Renal pelvis (tissue), 12 donors: ENCODE measurements around the gene FBXW5. TPM values are rescaled to one million over a fixed set of nuclear protein-coding genes. Genes with fewer than 3 reads are reported as not detected.

Source experiments
- DNase-seq: peaks from one replicate; pipeline ENCODE4 v3.0.0-alpha.2; 2013
- long read RNA-seq, 16 experiments: transcript quantifications; one replicate each; lab custom pipeline, GENCODE V29; 2026
- polyA plus RNA-seq, 3 donors: library from polyadenylated mRNA; unstranded; fragments of 120-200 nt; gene quantifications; one replicate each; pipeline ENCODE4 v1.2.1, GENCODE V29; 2013; ENCODE audit not compliant: insufficient read length in 3 of 3

FBXW5 gene
- 10 to 100 TPM; 48.7 to 65.9 (median 64.8) TPM for polyA plus RNA-seq
- long read RNA-seq, donor 1, transcript FBXW5-201 (9 exons, 2,274 nt) = major isoform, 15 of 36 reads
- long read RNA-seq, donor 1, partial matches to known transcripts = 20 of 36 reads
- long read RNA-seq, donor 1, other reads (novel, unspliced or antisense) = 0 of 36 reads
- long read RNA-seq, donor 2, transcript FBXW5-201 (9 exons, 2,274 nt) = major isoform, 16 of 24 reads
- long read RNA-seq, donor 2, partial matches to known transcripts = 5 of 24 reads
- long read RNA-seq, donor 2, other reads (novel, unspliced or antisense) = 0 of 24 reads
- long read RNA-seq, donor 3, transcript FBXW5-201 (9 exons, 2,274 nt) = major isoform, 8 of 13 reads
- long read RNA-seq, donor 3, partial matches to known transcripts = 5 of 13 reads
- long read RNA-seq, donor 3, other reads (novel, unspliced or antisense) = 0 of 13 reads
- long read RNA-seq, donor 4, transcript FBXW5-201 (9 exons, 2,274 nt) = major isoform, 7 of 14 reads
- long read RNA-seq, donor 4, partial matches to known transcripts = 5 of 14 reads
- long read RNA-seq, donor 4, other reads (novel, unspliced or antisense) = 0 of 14 reads
- long read RNA-seq, donor 5, partial matches to known transcripts = 0 of 7 reads
- long read RNA-seq, donor 5, other reads (novel, unspliced or antisense) = 0 of 7 reads
- long read RNA-seq, donor 6, transcript FBXW5-201 (9 exons, 2,274 nt) = major isoform, 7 of 13 reads
- long read RNA-seq, donor 6, partial matches to known transcripts = 6 of 13 reads
- long read RNA-seq, donor 6, other reads (novel, unspliced or antisense) = 0 of 13 reads
- long read RNA-seq, donor 7, transcript FBXW5-201 (9 exons, 2,274 nt) = major isoform, 16 of 26 reads
- long read RNA-seq, donor 7, partial matches to known transcripts = 7 of 26 reads
- long read RNA-seq, donor 7, other reads (novel, unspliced or antisense) = 0 of 26 reads
- long read RNA-seq, donor 8, partial matches to known transcripts = 0 of 3 reads
- long read RNA-seq, donor 8, other reads (novel, unspliced or antisense) = 0 of 3 reads
- long read RNA-seq, donor 9, transcript FBXW5-201 (9 exons, 2,274 nt) = major isoform, 14 of 32 reads
- long read RNA-seq, donor 9, partial matches to known transcripts = 16 of 32 reads
- long read RNA-seq, donor 9, other reads (novel, unspliced or antisense) = 0 of 32 reads
- long read RNA-seq, donor 10, transcript FBXW5-201 (9 exons, 2,274 nt) = major isoform, 9 of 18 reads
- long read RNA-seq, donor 10, partial matches to known transcripts = 6 of 18 reads
- long read RNA-seq, donor 10, other reads (novel, unspliced or antisense) = 0 of 18 reads
- long read RNA-seq, donor 11, partial matches to known transcripts = 0 of 6 reads
- long read RNA-seq, donor 11, other reads (novel, unspliced or antisense) = 0 of 6 reads
- long read RNA-seq, donor 12, transcript FBXW5-201 (9 exons, 2,274 nt) = major isoform, 26 of 28 reads
- long read RNA-seq, donor 12, partial matches to known transcripts = 0 of 28 reads
- long read RNA-seq, donor 12, other reads (novel, unspliced or antisense) = 0 of 28 reads
- long read RNA-seq, donor 13, transcript FBXW5-201 (9 exons, 2,274 nt) = major isoform, 5 of 5 reads
- long read RNA-seq, donor 13, partial matches to known transcripts = 0 of 5 reads
- long read RNA-seq, donor 13, other reads (novel, unspliced or antisense) = 0 of 5 reads
- long read RNA-seq, donor 14 = 0 reads
- long read RNA-seq, donor 15, transcript FBXW5-201 (9 exons, 2,274 nt) = major isoform, 18 of 53 reads
- long read RNA-seq, donor 15, partial matches to known transcripts = 25 of 53 reads
- long read RNA-seq, donor 15, other reads (novel, unspliced or antisense) = 9 of 53 reads
- long read RNA-seq, donor 16, transcript FBXW5-201 (9 exons, 2,274 nt) = major isoform, 7 of 15 reads
- long read RNA-seq, donor 16, partial matches to known transcripts = 7 of 15 reads
- long read RNA-seq, donor 16, other reads (novel, unspliced or antisense) = 0 of 15 reads

DNA sequence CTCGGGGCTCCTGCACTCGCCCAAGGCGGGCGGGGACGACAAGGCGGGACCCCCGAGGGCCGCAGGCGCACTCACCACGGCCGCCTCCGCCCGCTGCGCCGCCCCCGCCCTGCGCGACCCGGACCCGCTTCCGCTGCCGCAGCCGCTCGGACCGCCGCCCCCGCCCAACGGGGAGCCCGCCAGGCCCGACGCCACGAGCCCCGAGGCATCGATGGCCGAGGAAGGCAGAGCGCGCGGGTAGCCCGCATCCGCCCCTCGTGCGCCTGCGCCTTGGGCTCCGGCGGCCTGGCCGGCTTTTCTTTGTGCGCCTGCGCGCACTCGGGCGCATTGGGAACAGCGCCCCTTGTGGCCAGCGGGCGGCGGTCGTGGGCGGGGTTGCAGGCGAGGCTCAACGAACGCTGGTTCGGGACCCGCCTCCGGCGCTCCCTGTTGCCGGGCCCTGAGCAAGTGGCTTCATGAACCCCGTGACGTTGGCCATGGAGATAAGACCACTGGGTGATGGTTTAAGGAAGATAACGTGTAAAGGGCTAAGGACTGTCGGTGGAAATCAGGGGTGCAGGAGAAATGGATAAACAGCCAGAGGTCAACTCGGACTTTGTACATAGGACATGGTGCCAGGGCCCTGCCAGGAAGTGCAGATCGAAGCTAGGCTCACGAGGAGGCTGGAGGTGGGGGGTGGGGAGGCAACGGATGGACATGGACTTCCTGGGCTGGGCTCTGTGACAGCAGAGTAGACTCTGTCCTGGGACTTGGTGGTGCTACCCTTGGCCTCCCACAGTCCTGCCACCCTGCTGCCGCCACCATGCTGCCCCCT is at the start of gene FBXW5, which contains the start of gene C8G:
FBXW5 (minus strand) TSS at position 220 of the 814 bp plus-strand sequence. CDS start 655 bp downstream, outside the sequence.
C8G (plus strand) TSS at position 725 of the 814 bp plus-strand sequence; CDS start at position 803, 78 bp downstream.
- DNase-seq = peak; percentile 94

- no peak for DNase-seq
Measured at GRCh38 chr9:136992819-136993369, 48.4 kb upstream of the FBXW5 start.

DNA sequence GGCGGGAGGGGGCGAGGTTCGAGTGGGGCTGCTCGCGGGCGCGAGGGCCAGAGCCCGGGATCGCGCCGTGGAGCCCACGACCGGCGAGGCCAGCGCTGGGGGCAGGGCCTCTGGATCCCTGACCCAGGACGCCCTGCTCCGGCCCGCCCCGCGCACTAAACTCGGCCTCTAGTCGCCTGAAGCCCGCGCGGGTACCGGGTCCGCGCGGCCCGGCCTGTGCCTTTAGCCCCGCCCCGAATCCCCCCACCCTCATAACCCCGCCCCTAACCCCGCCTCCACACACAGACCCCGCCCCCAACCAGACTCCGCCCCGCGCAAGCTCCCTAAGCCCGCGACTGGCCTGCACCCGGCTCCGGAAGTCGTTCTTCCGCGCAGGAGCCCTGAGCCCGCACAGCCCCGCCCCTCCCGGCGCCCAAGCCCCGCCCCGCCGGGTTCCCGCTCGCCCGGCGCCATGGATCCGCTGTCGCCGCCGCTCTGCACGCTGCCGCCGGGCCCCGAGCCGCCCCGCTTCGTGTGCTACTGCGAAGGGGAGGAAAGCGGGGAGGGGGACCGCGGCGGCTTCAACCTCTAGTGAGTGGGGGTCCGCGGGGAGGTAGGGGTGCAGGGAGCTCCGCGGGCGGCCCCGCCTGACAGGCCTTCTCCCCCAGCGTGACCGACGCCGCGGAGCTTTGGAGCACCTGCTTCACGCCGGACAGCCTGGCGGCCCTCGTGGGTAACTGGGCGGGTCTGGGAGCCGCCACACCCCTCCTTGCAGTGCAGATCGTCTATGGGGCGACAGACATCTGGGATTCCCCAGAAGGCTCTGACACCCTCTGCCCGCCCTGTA is 47.7 kb upstream of the FBXW5 start, which contains the start of gene PAXX:
PAXX (plus strand) TSS at position 430 of the 826 bp plus-strand sequence; CDS start at position 452, 22 bp downstream.
- DNase-seq = peak; percentile 85

GRCh38 chr9:136990242-136990911 is 45.8 kb upstream of the FBXW5 start:
- no peak for DNase-seq

DNA sequence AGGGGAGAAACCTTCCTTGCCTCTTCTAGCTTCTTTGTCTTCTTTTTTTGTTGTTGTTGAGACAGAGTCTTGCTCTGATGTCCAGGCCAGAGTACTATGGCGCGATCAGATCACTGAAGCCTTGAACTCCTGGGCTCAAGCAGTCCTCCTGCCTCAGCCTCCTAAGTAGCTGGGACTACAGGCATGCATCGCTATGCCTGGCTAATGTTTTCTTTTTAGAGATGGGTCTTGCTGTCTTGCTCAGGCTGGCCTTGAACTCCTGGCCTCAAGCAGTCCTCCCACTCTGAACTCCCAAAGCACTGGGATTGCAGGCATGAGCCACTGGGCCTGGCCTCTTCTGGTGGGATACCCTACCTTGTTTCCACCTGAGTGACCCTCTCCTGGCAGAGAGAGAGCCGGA is 44.3 kb upstream of the FBXW5 start:
- no peak for DNase-seq

DNA sequence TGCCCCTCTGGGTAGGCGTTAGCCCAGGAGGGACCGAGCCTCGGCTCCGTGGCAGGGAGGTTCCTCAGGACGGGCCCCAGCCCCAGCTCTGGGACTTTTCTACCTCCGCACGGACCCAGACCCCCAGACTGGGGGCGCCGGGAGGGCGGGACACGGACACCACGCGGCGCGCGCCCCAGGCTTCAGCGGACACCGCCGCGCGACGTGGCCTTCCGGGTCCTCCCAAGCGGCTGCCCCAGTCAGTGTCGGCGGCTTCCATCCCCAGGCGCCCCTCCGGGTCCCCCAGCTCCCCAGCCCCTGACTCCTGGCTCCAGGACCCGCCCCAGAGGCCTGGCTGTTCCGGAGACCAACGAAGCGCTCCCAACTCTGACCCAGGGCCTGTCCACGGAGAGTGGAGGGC is 41.3 kb upstream of the FBXW5 start:
- DNase-seq = no peak

- no peak for DNase-seq
Measured at GRCh38 chr9:136985027-136985602, 40.6 kb upstream of the FBXW5 start.

GRCh38 chr9:136984464-136985026 is 40.0 kb upstream of the FBXW5 start:
- no peak for DNase-seq

- DNase-seq = no peak
Measured at GRCh38 chr9:136983656-136984314, 39.2 kb upstream of the FBXW5 start.

DNA sequence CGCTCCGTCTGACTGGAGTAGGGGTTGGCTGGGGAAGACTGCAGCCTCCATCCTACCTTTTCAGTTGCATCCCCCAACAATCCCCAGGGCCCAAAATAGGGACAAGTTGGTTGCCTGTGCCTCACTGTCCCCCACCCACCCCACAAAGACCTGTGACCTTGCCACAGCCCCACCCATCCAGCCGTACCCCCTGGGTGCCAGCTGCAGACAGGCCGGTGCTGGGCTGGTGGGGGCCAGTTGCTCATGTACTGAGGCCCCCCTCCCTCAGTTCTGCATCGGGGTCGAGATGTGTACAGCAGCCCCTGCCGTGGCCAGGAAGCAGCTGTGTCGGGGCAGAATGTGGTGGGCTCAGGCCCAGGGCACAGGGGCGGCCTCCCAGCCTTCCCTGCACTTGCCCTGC is 38.6 kb upstream of the FBXW5 start:
- DNase-seq = no peak

DNA sequence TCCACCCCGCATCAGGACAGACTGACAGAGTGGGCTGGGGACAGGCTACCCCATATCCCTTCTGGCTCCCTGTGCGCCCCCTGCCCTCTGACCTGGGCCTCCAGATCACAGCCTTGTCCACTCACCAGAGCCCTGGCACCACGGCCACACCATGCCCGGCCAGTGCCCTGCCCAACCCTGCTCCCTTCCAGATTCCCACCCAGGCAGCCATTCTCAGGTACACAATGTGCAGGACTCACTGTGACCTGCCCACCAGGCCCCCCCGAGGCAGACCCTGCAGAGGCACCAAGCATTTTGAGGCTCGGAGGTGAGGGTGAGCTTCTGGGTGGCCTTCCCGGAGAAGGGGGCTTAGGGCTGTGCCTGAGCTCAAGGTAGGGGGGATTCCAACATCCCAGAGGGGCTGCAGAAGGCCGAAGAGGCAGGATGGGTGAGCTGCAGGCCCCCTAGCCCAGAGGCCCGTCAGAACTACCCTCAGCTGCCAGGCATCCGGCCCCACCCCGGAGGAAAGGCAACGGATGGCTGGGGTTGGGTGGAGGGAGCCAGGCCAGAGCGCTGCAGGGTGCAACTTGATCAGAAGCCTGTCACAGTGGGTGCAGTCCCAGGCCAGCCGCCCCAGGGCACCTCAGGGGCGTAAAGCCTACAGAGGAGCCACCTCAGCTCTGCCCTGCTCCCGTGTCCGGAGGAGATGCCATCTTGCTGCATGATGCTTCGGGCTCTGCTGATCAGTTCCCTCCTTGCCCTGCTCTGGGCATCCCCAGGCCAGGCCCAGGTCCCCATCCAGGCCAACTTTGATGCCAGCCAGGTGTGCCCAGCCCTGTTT is 37.9 kb upstream of the FBXW5 start, which contains the start of gene LCNL1:
LCNL1 (plus strand) TSS at position 762 of the 820 bp plus-strand sequence. CDS start 594 bp downstream, outside the sequence.
- DNase-seq = no peak

- no peak for DNase-seq
Measured at GRCh38 chr9:136981588-136982231, 37.2 kb upstream of the FBXW5 start.

- no peak for DNase-seq
Measured at GRCh38 chr9:136980669-136981478, 36.3 kb upstream of the FBXW5 start.
